Upper lobe of left lung (tissue), 6 donors: ENCODE data around the gene NCAPG2. TPM values are rescaled to one million over a fixed set of nuclear protein-coding genes. Genes with fewer than 3 reads are reported as not detected.

Experiments
- ATAC-seq, 2 donors: fragments of 200-7000 bp; cut with Tn5 transposase; one replicate each; pipeline ENCODE4 v1.9.1; 2022; ENCODE audit warnings: mild to moderate bottlenecking in 2 of 2, moderate library complexity in 2 of 2; ENCODE audit not compliant: low FRiP score in 2 of 2
- DNase-seq, 2 donors: peaks; one replicate each; pipeline ENCODE4 v3.0.0-alpha.2; 2019 to 2020
- H3K27ac ChIP-seq, 4 donors: fragments of 200-600 bp; sonication (generic); one replicate each; pipeline ENCODE4 v1.5.1; 2016 to 2019
- H3K27me3 ChIP-seq, 4 donors: fragments of 200-600 bp; sonication (generic); one replicate each; pipeline ENCODE4 v1.5.1; 2017 to 2019
- H3K36me3 ChIP-seq, 4 donors: fragments of 200-600 bp; sonication (generic); one replicate each; pipeline ENCODE4 v1.5.1; 2016 to 2019
- H3K4me1 ChIP-seq, 4 donors: fragments of 200-600 bp; sonication (generic); one replicate each; pipeline ENCODE4 v1.5.1; 2018 to 2019
- H3K4me3 ChIP-seq, 4 donors: fragments of 200-600 bp; sonication (generic); one replicate each; pipeline ENCODE4 v1.5.1; 2017 to 2019; ENCODE audit warnings: mild to moderate bottlenecking in 2 of 4, moderate library complexity in 1 of 4
- H3K9me3 ChIP-seq, 4 donors: fragments of 200-600 bp; sonication (generic); one replicate each; pipeline ENCODE4 v1.5.1; 2018 to 2019
- EP300 ChIP-seq, 4 donors: sonication (generic); formaldehyde crosslinking; IDR thresholded peaks; one replicate each; pipeline ENCODE4 v1.5.1; 2017; ENCODE audit warnings: antibody characterized with exemption in 4 of 4, control low read depth in 2 of 4
- POLR2A ChIP-seq, 4 donors: fragments of 450-650 bp; IDR thresholded peaks; one replicate each; pipeline ENCODE4 v1.5.1; 2016 to 2017; ENCODE audit warnings: antibody characterized with exemption in 4 of 4, mild to moderate bottlenecking in 2 of 4
- POLR2AphosphoS5 ChIP-seq, 2 donors: sonication (generic); formaldehyde crosslinking; IDR thresholded peaks; one replicate each; pipeline ENCODE4 v1.5.1; 2017; ENCODE audit warnings: antibody characterized with exemption in 2 of 2
- WGBS, 2 donors: methylation state at CpG; one replicate each; pipeline ENCODE4 v1.1.5; 2017 to 2018; 5-methylcytosine and 5-hydroxymethylcytosine counted together
- total RNA-seq, 6 donors: library from RNA; depleted of rRNA in 4 of 6; stranded (reverse); fragments of >200 nt in 4 of 6; gene quantifications; one replicate each; pipeline versions ENCODE4 v1.1.0 to v1.2.1, GENCODE V29; 2016 to 2021
- TF ChIP-seq, protein P1 (sequence below), 6 experiments: fragments of 450-650 bp in 4 of 6; fragments of 200-600 bp in 2 of 6; sonication (generic) in 2 of 6; IDR thresholded peaks; one replicate each; pipeline ENCODE4 v1.5.1; 2016 to 2019; ENCODE audit warnings: antibody characterized with exemption in 6 of 6
- donor health status: DM: no; HTN: no; CAD: no; lungs with moderate emphysema.
- donor health status: DM: no; HTN: yes; CAD: no; lungs with severe emphysema.

Gene NCAPG2
- total RNA-seq, 6 donors from 2014 or later, result 4.6 to 11.0 (median 7.8) TPM

DNA sequence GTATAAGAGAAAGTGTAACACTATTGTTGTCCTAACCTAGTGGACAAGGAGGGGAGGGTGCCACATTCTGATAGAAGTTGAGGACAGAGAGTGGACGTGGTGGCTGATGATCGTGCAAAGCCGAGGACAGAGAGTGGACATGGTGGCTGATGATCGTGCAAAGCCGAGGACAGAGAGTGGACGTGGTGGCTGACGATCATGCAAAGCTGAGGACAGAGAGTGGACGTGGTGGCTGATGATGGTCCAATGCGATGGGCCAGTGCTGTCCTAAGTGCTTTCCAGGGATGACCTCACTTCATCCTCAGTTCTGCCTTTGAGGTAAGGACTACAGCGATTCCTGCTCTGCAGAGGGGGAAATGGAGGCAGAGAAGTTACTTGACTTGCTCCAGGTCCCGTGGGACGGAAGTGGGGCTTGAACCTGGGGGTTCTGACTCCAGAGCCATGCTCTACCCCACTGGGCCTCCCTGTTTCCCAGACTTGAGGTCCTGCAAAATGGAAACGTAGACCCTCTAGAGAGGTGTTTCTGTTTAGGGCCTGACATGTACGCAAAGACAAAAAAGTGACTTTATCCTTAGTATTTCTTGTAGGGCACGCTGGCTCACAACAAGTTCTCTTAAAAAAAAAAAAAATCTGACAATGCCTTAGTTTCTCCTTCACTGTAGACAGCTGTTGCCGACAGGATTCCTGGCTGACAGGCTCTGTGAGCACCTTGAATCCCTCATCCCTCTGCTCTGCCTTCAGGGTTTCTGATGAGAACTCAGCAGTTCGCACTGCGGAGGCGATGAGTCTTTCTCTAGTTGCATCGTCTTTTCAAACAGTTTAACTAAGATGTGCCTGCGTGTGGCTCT is 20.3 kb upstream of the NCAPG2 start:
- 89 to 93% methylated on average over 19 to 21 of the region's 21 CpGs for WGBS, 2 donors
- ATAC-seq, result peak in 1 of 2 donors; percentile 12
- H3K27me3 ChIP-seq, result no peaks in the 10 kb centered on the region
- H3K4me3 ChIP-seq, result no peak overlapping the region
- no peak for TF ChIP-seq POLR2AphosphoS5 (IDR thresholded peaks at IDR 0.05)
- TF ChIP-seq, protein P1, sequence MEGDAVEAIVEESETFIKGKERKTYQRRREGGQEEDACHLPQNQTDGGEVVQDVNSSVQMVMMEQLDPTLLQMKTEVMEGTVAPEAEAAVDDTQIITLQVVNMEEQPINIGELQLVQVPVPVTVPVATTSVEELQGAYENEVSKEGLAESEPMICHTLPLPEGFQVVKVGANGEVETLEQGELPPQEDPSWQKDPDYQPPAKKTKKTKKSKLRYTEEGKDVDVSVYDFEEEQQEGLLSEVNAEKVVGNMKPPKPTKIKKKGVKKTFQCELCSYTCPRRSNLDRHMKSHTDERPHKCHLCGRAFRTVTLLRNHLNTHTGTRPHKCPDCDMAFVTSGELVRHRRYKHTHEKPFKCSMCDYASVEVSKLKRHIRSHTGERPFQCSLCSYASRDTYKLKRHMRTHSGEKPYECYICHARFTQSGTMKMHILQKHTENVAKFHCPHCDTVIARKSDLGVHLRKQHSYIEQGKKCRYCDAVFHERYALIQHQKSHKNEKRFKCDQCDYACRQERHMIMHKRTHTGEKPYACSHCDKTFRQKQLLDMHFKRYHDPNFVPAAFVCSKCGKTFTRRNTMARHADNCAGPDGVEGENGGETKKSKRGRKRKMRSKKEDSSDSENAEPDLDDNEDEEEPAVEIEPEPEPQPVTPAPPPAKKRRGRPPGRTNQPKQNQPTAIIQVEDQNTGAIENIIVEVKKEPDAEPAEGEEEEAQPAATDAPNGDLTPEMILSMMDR (IDR thresholded peaks at IDR 0.05), result no peak
- TF ChIP-seq EP300 (IDR thresholded peaks at IDR 0.05), result no peak
- TF ChIP-seq POLR2A (IDR thresholded peaks at IDR 0.05), result no peak
- H3K27ac ChIP-seq, result no peak overlapping the region
- no peaks in the 10 kb centered on the region for H3K9me3 ChIP-seq
- H3K36me3 ChIP-seq, result no peaks in the 10 kb centered on the region
- no peaks in the 10 kb centered on the region for H3K4me1 ChIP-seq
- DNase-seq, result no peak

DNA sequence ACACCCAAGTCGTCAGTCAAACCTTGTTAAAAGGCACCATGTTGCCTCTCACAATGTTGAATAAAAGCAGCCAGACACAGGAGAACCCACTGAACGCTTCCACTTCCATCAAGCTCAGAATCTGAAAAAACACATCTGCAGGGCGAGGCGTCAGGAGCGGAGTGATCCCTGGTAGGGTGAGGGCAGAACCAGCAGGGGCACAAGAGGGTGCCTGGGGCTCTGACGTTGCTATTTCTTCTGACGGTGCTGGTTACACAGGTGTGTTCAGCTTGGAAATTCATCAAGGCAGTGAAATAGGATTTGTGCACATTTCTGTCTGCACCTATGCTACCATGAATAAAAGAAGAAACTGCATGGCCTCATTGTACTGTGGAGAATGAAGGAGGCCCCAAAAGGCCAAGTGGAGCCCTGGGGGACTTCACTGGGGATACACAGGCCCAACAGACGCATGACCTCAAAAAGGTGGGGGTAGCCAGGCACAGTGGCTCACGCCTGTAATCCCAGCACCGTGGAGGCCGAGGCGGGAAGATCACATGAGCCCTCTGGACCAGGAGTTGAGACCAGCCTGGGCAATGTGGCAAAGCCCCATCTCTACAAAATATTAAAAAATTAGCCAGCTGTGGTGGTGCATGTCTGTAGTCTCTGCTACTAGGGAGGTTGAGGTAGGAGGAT is 19.2 kb upstream of the NCAPG2 start:
- H3K36me3 ChIP-seq, result no peaks in the 10 kb centered on the region
- ATAC-seq (no peak), DNase-seq (no peak)
- no peak overlapping the region for H3K27ac ChIP-seq
- no peak for TF ChIP-seq EP300 (IDR thresholded peaks at IDR 0.05)
- no peak for TF ChIP-seq POLR2AphosphoS5 (IDR thresholded peaks at IDR 0.05)
- WGBS, 2 donors, result 92 to 93% methylated on average over 12 of the region's 12 CpGs
- no peaks in the 10 kb centered on the region for H3K4me1 ChIP-seq
- H3K27me3 ChIP-seq, result no peaks in the 10 kb centered on the region
- H3K9me3 ChIP-seq, result no peaks in the 10 kb centered on the region
- no peak overlapping the region for H3K4me3 ChIP-seq

DNA sequence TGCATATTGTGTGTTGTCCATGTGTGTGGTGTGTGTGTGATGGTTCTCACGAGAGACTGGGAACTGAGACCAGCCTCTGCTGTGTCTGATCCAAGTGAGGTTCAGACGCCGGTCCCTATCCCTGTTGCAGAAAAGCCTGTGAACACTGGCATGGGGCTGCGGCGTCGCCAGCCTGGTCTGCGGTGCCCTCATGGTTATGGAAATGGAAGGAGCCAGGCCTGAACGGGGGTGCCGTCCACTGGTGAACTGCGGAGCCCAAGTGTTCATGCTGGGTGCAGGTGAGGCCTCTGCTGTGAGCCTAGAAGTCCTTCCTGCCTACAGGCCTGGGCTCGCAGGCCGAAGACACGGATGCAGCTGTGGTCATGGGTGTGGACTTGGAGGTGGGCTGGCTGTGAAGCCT is 18.7 kb upstream of the NCAPG2 start:
- no peak for TF ChIP-seq POLR2AphosphoS5 (IDR thresholded peaks at IDR 0.05)
- TF ChIP-seq, protein P1 (IDR thresholded peaks at IDR 0.05), result no peak
- no peak for TF ChIP-seq POLR2A (IDR thresholded peaks at IDR 0.05)
- TF ChIP-seq EP300 (IDR thresholded peaks at IDR 0.05), result no peak
- H3K4me3 ChIP-seq, result no peak overlapping the region
- 77 to 94% methylated on average over 6 to 13 of the region's 13 CpGs for WGBS, 2 donors
- H3K9me3 ChIP-seq, result no peaks in the 10 kb centered on the region
- H3K27me3 ChIP-seq, result no peaks in the 10 kb centered on the region
- H3K4me1 ChIP-seq, result no peaks in the 10 kb centered on the region
- ATAC-seq (no peak), DNase-seq (peak in 1 of 2 donors; percentile 62)
- no peaks in the 10 kb centered on the region for H3K36me3 ChIP-seq
- H3K27ac ChIP-seq, result no peak overlapping the region

DNA sequence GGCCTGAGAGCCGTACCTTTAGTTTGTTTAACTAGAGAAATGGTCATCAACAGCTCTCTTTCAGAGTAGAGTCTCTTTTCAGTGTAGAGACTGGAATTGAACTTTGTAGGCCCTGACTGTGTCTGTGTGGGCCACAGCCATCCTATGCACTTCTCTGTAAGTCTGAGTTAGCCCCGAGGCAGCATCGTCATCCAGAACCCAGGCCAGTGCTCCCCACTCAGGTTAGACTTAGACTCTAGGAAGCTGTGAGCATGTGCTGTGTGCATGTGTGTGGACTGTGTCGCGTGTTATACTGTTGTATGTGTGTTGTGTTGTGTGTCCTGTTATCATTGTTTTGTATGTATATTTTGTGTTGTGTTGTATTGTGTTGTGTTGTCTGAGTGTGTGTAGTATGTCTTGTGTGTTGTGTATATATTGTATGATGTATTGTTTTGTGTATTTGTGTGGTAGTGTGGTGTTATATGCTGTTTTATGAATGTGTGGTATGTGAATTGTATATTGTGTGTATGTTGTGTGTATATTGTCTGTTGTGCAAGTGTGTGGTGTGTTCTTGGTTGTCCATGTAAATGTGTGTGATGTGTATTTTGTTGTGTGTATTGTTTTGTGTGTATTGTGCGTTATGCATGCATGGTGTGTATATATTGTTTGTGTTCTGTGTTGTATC is 18.1 kb upstream of the NCAPG2 start:
- ATAC-seq (no peak), DNase-seq (no peak)
- H3K4me1 ChIP-seq, result no peaks in the 10 kb centered on the region
- TF ChIP-seq POLR2A (IDR thresholded peaks at IDR 0.05), result no peak
- TF ChIP-seq, protein P1 (IDR thresholded peaks at IDR 0.05), result no peak
- no peak for TF ChIP-seq EP300 (IDR thresholded peaks at IDR 0.05)
- no peak for TF ChIP-seq POLR2AphosphoS5 (IDR thresholded peaks at IDR 0.05)
- H3K9me3 ChIP-seq, result no peaks in the 10 kb centered on the region
- no peaks in the 10 kb centered on the region for H3K36me3 ChIP-seq
- no peaks in the 10 kb centered on the region for H3K27me3 ChIP-seq
- H3K27ac ChIP-seq, result no peak overlapping the region
- WGBS, 2 donors, result 91 to 93% methylated on average over 6 of the region's 6 CpGs
- no peak overlapping the region for H3K4me3 ChIP-seq

DNA sequence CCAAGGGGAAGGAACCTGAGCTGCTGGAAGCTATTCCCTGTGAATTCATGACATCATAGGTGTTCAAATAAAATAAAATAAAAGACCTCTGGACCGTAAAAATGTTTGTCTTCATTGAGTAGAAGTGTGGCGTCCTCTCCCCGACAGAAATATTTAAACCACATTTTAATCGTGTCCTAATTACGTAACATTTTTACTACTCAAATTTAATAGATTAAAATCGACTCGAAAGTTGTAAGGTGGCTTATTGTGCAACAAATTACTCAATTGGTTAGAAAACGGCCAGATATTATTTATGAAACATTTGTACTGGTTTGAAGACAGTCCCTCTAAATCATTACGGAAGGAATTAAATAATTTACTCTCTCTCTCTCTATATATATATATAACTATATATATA is 15.5 kb upstream of the NCAPG2 start:
- Histone ChIP-seq H3K27me3 (no peaks in the 10 kb centered on the region), H3K9me3 (no peaks in the 10 kb centered on the region), H3K27ac (no peak overlapping the region), H3K4me3 (no peak overlapping the region), H3K4me1 (no peaks in the 10 kb centered on the region), H3K36me3 (no peaks in the 10 kb centered on the region)
- ATAC-seq, result no peak
- WGBS, 2 donors, result 67 to 68% methylated on average over 9 of the region's 9 CpGs
- DNase-seq, result no peak
- TF ChIP-seq POLR2A (IDR thresholded peaks at IDR 0.05) (no peak), POLR2AphosphoS5 (IDR thresholded peaks at IDR 0.05) (no peak), EP300 (IDR thresholded peaks at IDR 0.05) (no peak)
- TF ChIP-seq, protein P1 (IDR thresholded peaks at IDR 0.05), result no peak
